ENCODE measurements around the gene TRIM62.
"Not testable (repeated sequence)": the region's sequence is repeated elsewhere in the genome, so short reads cannot be mapped to it uniquely, and the experiment has no call there.

TRIM62 gene

GRCh38 chr1:33100119-33100415 lies 81.8 kb downstream of the TRIM62 start:
- not testable (repeated sequence) for DNase-seq (ENCODE audit: low read depth, low spot score)

DNA sequence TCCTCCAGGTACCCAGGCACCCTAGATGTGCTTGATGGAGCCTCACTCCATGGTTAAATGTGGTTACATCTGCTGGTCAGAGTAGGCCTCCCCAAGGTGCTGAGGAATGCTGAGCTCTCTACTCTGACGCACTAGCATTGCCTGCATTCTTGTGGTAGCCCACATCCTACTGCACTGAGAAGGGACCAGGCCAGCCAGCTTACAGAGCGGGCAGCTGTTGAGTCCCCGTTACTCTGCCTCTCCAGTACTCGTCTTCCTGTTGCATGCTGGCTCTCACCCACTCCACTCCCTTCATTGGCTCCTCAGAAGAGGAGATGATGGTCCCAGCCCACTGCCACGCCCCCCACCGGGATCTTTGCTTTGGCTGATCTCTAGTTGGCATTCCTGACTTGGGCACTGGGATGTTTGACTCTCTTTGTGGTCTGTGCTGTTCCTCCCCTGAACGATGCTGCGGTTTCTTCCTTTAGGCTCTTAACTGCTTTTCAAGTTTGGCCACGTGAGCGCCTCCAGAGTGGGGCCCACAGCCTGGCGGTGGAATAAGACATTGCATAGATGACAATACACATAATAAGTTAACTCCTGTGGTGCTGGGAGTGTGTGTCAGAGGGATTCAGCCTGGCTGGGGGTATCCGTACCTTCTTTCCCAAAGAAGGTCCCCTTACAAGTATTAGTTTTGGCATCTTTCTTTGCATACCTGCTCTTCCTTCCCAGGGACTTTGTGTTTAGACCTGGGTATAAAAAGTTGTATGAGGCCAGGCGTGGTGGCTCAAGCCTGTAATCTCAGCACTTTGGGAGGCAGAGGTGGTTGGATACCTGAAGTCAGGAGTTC lies 82.3 kb downstream of the TRIM62 start:
- peak; percentile 99 for DNase-seq (ENCODE audit: low read depth, low spot score)

- DNase-seq (ENCODE audit: low read depth, low spot score): no peak
Observed at GRCh38 chr1:33098371-33098770, 83.5 kb downstream of the TRIM62 start.

- no peak for DNase-seq (ENCODE audit: low read depth, low spot score)
Observed at GRCh38 chr1:33097762-33098161, 84.1 kb downstream of the TRIM62 start.

DNA sequence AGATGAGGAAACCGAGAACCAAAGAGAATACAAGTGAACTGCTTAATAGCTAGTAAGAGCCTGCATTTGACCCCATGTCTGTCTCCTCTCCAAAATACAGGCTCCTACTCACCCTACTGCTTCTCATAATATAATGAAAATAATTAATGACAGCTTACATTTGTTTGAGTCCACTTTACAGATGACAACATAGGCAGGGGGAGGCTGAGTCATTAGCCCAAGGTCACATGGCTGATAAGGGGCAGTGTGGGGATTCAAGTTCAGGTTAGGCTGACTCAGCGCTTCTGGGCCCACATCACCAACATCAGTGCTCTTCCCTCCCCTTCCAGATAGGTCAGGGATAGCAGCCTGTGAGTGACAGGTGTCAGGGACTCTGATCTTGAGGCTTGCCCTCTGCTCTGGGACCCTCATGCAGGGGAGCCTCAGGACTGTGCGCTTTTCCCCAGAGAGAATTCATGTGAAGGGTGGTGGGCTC lies 84.7 kb downstream of the TRIM62 start:
- DNase-seq (ENCODE audit: low read depth, low spot score): no peak

GRCh38 chr1:33096363-33097005 lies 85.4 kb downstream of the TRIM62 start:
- no peak for DNase-seq (ENCODE audit: low read depth, low spot score)

All from smooth muscle cell of the brain vasculature (primary cell).